Colonic mucosa (tissue), 4 donors: ENCODE results near the gene CHN2. TPM values are rescaled to one million over a fixed set of nuclear protein-coding genes. Genes with fewer than 3 reads are reported as not detected.

Experiments used
- DNase-seq: peaks from one replicate; pipeline ENCODE4 v3.0.0-alpha.2; 2020
- H3K27ac ChIP-seq: fragments of 200-600 bp; one replicate; pipeline ENCODE4 v1.8.0; 2021
- H3K27me3 ChIP-seq: fragments of 200-600 bp; one replicate; pipeline ENCODE4 v1.8.0; 2021
- H3K36me3 ChIP-seq: fragments of 200-600 bp; one replicate; pipeline ENCODE4 v1.8.0; 2021
- H3K4me1 ChIP-seq: fragments of 200-600 bp; one replicate; pipeline ENCODE4 v1.8.0; 2021; ENCODE audit warnings: mild to moderate bottlenecking
- H3K4me3 ChIP-seq: fragments of 200-600 bp; one replicate; pipeline ENCODE4 v1.8.0; 2021
- H3K9ac ChIP-seq, 2 donors: one replicate each; pipeline ENCODE4 v1.7.0; 2013; ENCODE audit warnings: control low read depth in 2 of 2, low read depth in 2 of 2, low read length in 2 of 2
- H3K9me3 ChIP-seq: fragments of 200-600 bp; one replicate; pipeline ENCODE4 v1.8.0; 2021
- CTCF ChIP-seq: fragments of 200-600 bp; IDR thresholded peaks from one replicate; pipeline ENCODE4 v1.8.0; 2022; ENCODE audit warnings: antibody characterized with exemption, mild to moderate bottlenecking
- intact Hi-C: fragments of 100-400 bp; cut with DNase I; formaldehyde crosslinking; loops from one replicate; pipeline ENCODE4 v1.14.1; 2022
- total RNA-seq, 2 donors: library from RNA; stranded (reverse); fragmentation: NEBNext Ultra II Directional in 1 of 2; extraction: Animal tissue kit (Norgen Biotek cat#: 25700) in 1 of 2; gene quantifications; one replicate each; pipeline ENCODE4 v1.2.1, GENCODE V29; 2021
- donor health status: healthy.
- donor health status: DM: no; HTN: no; CAD: no.
- donor health status: DM: no; HTN: no; CAD: no.

CHN2 gene
- total RNA-seq, 2 donors from 2014 or later, result 12.8 to 19.8 TPM

- no peak for DNase-seq
- TF ChIP-seq CTCF, result no peak
- Histone ChIP-seq H3K9me3 (no peaks in the 10 kb centered on the region), H3K27me3 (no peaks in the 10 kb centered on the region), H3K27ac (no peak overlapping the region), H3K4me1 (no peaks in the 10 kb centered on the region), H3K9ac (no peak overlapping the region), H3K4me3 (no peak overlapping the region), H3K36me3 (no peaks in the 10 kb centered on the region)
- intact Hi-C loops, result no loop called here
Measured at GRCh38 chr7:29274146-29275017, 79.8 kb downstream of the CHN2 start.

GRCh38 chr7:29275018-29275318 lies 80.4 kb downstream of the CHN2 start:
- Histone ChIP-seq H3K4me3 (no peak overlapping the region), H3K27me3 (no peaks in the 10 kb centered on the region), H3K36me3 (no peaks in the 10 kb centered on the region), H3K9ac (no peak overlapping the region), H3K4me1 (no peaks in the 10 kb centered on the region), H3K9me3 (no peaks in the 10 kb centered on the region), H3K27ac (no peak overlapping the region)
- intact Hi-C loops, result no loop called here
- DNase-seq, result no peak
- TF ChIP-seq CTCF, result no peak

GRCh38 chr7:29275493-29275892 lies 80.9 kb downstream of the CHN2 start:
- H3K4me1 ChIP-seq, result no peaks in the 10 kb centered on the region
- no peak for TF ChIP-seq CTCF
- intact Hi-C loops, result no loop called here

GRCh38 chr7:29276199-29276598 lies 81.6 kb downstream of the CHN2 start:
- no peak for DNase-seq
- H3K27ac ChIP-seq, result no peak overlapping the region
- no peak overlapping the region for H3K4me3 ChIP-seq
- intact Hi-C loops, result no loop called here
- no peaks in the 10 kb centered on the region for H3K9me3 ChIP-seq
- H3K27me3 ChIP-seq, result no peaks in the 10 kb centered on the region
- no peak for TF ChIP-seq CTCF
- no peaks in the 10 kb centered on the region for H3K36me3 ChIP-seq
- no peaks in the 10 kb centered on the region for H3K4me1 ChIP-seq
- no peak overlapping the region for H3K9ac ChIP-seq

More at GRCh38 chr7:29275493-29275892, 80.9 kb downstream of the CHN2 start:
- DNase-seq, result no peak
- H3K27ac ChIP-seq, result no peak overlapping the region
- no peaks in the 10 kb centered on the region for H3K36me3 ChIP-seq
- no peaks in the 10 kb centered on the region for H3K9me3 ChIP-seq
- H3K9ac ChIP-seq, result no peak overlapping the region
- H3K4me3 ChIP-seq, result no peak overlapping the region
- no peaks in the 10 kb centered on the region for H3K27me3 ChIP-seq

- no peaks in the 10 kb centered on the region for H3K9me3 ChIP-seq
- H3K4me3 ChIP-seq, result no peak overlapping the region
- TF ChIP-seq CTCF, result no peak
- no peaks in the 10 kb centered on the region for H3K36me3 ChIP-seq
- intact Hi-C loops, result no loop called here
- no peaks in the 10 kb centered on the region for H3K4me1 ChIP-seq
- no peak overlapping the region for H3K9ac ChIP-seq
- no peak for DNase-seq
- no peak overlapping the region for H3K27ac ChIP-seq
- no peaks in the 10 kb centered on the region for H3K27me3 ChIP-seq
Measured at GRCh38 chr7:29276806-29277205, 82.2 kb downstream of the CHN2 start.
